ENCODE measurements around the gene MN1. TPM values are rescaled to one million over a fixed set of nuclear protein-coding genes. Genes with fewer than 3 reads are reported as not detected.

MN1 gene
- total and polyA plus RNA-seq, 2 donors (not counting 1 experiment from before 2014, with no cell fraction given) = 0.02 to 0.12 TPM

GRCh38 chr22:27711756-27712155 lies 89.8 kb downstream of the MN1 start:
- H3K9me3 ChIP-seq (ENCODE audit: control extremely low read depth in 1 of 3, control insufficient read depth in 2 of 3, insufficient read depth in 1 of 3, low read length in 2 of 3) = peaks cover 0 to 15% (median 0%) of the 10 kb centered on the region in 3 donors
- Mint-ChIP-seq H3K4me1 (no peaks in the 10 kb centered on the region), H3K9me3 (ENCODE audit: insufficient read depth) (peaks cover 7% of the 10 kb centered on the region), H3K27me3 (peaks cover 27% of the 10 kb centered on the region), H3K4me3 (no peak overlapping the region), H3K27ac (no peak overlapping the region)
- CTCF ChIA-PET = no interaction called here
- TF ChIP-seq EZH2 (IDR thresholded peaks at IDR 0.05; ENCODE audit: borderline replicate concordance, insufficient read depth, low read depth, low read length, poor library complexity, severe bottlenecking) = no peak
- no peak for TF ChIP-seq CTCF (IDR thresholded peaks at IDR 0.05)
- intact Hi-C loops (cut with micrococcal nuclease) = no loop called here
- H3K27ac ChIP-seq (ENCODE audit: low read length in 2 of 2) = no peak overlapping the region
- H4K20me1 ChIP-seq (ENCODE audit: control insufficient read depth, insufficient read depth, low read length, poor library complexity, severe bottlenecking) = no peaks in the 10 kb centered on the region
- no peak overlapping the region for H2AFZ ChIP-seq (ENCODE audit: insufficient read depth, low read depth, low read length, poor library complexity, severe bottlenecking)
- DNase-seq (no peak), ATAC-seq (ENCODE audit: low read depth) (no peak)
- no peaks in the 10 kb centered on the region for H3K27me3 ChIP-seq (replicated peaks in 1 of 4; ENCODE audit: control extremely low read depth in 1 of 4, control insufficient read depth in 3 of 4, insufficient read depth in 4 of 4, low read length in 3 of 4)
- no peak overlapping the region for H3K4me2 ChIP-seq (replicated peaks; ENCODE audit: low read depth, low read length, poor library complexity, severe bottlenecking)
- no peaks in the 10 kb centered on the region for H3K36me3 ChIP-seq (replicated peaks in 1 of 2; ENCODE audit: control extremely low read depth in 1 of 2, control insufficient read depth in 1 of 2, extremely low read depth in 1 of 2, insufficient read depth in 2 of 2, low read length in 1 of 2)
- H3K4me3 ChIP-seq (ENCODE audit: control extremely low read depth in 1 of 5, extremely low read depth in 1 of 5, insufficient read depth in 1 of 5, low read depth in 2 of 5, low read length in 4 of 5) = no peak overlapping the region
- H3K9ac ChIP-seq (ENCODE audit: low read length) = no peak overlapping the region
- 60% methylated on average over 1 of the region's 3 CpGs for WGBS (ENCODE audit: insufficient coverage)
- POLR2A ChIA-PET = no interaction called here
- no peaks in the 10 kb centered on the region for H3K79me2 ChIP-seq (ENCODE audit: control insufficient read depth, insufficient read depth, low read length)
- no peaks in the 10 kb centered on the region for H3K4me1 ChIP-seq (ENCODE audit: control insufficient read depth in 2 of 2, insufficient read depth in 2 of 2, low read length in 2 of 2)

GRCh38 chr22:27711012-27711411 lies 90.5 kb downstream of the MN1 start:
- H3K9me3 ChIP-seq (ENCODE audit: control extremely low read depth in 1 of 3, control insufficient read depth in 2 of 3, insufficient read depth in 1 of 3, low read length in 2 of 3) = peaks cover 0 to 14% (median 0%) of the 10 kb centered on the region in 3 donors
- no peak overlapping the region for H3K27ac ChIP-seq (ENCODE audit: low read length in 2 of 2)
- no peaks in the 10 kb centered on the region for H3K27me3 ChIP-seq (replicated peaks in 1 of 4; ENCODE audit: control extremely low read depth in 1 of 4, control insufficient read depth in 3 of 4, insufficient read depth in 4 of 4, low read length in 3 of 4)
- peaks cover 27% of the 10 kb centered on the region for H3K27me3 Mint-ChIP-seq
- no peak overlapping the region for H3K9ac ChIP-seq (ENCODE audit: low read length)
- no peaks in the 10 kb centered on the region for H3K79me2 ChIP-seq (ENCODE audit: control insufficient read depth, insufficient read depth, low read length)
- TF ChIP-seq CTCF (IDR thresholded peaks at IDR 0.05) (no peak), EZH2 (IDR thresholded peaks at IDR 0.05; ENCODE audit: borderline replicate concordance, insufficient read depth, low read depth, low read length, poor library complexity, severe bottlenecking) (no peak)
- ATAC-seq (ENCODE audit: low read depth) (no peak), DNase-seq (no peak)
- intact Hi-C loops (cut with micrococcal nuclease) = no loop called here
- peaks cover 7% of the 10 kb centered on the region for H3K9me3 Mint-ChIP-seq (ENCODE audit: insufficient read depth)
- POLR2A ChIA-PET = no interaction called here
- no peak overlapping the region for H3K27ac Mint-ChIP-seq
- H3K4me1 ChIP-seq (ENCODE audit: control insufficient read depth in 2 of 2, insufficient read depth in 2 of 2, low read length in 2 of 2) = no peaks in the 10 kb centered on the region
- H4K20me1 ChIP-seq (ENCODE audit: control insufficient read depth, insufficient read depth, low read length, poor library complexity, severe bottlenecking) = no peaks in the 10 kb centered on the region
- no CpG with 5 or more reads among the region's 3 CpGs for WGBS (ENCODE audit: insufficient coverage)
- H3K4me2 ChIP-seq (replicated peaks; ENCODE audit: low read depth, low read length, poor library complexity, severe bottlenecking) = no peak overlapping the region
- H3K4me3 ChIP-seq (ENCODE audit: control extremely low read depth in 1 of 5, extremely low read depth in 1 of 5, insufficient read depth in 1 of 5, low read depth in 2 of 5, low read length in 4 of 5) = no peak overlapping the region
- H3K4me1 Mint-ChIP-seq = no peaks in the 10 kb centered on the region
- CTCF ChIA-PET = no interaction called here
- no peak overlapping the region for H2AFZ ChIP-seq (ENCODE audit: insufficient read depth, low read depth, low read length, poor library complexity, severe bottlenecking)
- H3K4me3 Mint-ChIP-seq = no peak overlapping the region
- no peaks in the 10 kb centered on the region for H3K36me3 ChIP-seq (replicated peaks in 1 of 2; ENCODE audit: control extremely low read depth in 1 of 2, control insufficient read depth in 1 of 2, extremely low read depth in 1 of 2, insufficient read depth in 2 of 2, low read length in 1 of 2)
